ENCODE measurements around the gene WNT9B.
"Not testable (repeated sequence)": the region's sequence is repeated elsewhere in the genome, so short reads cannot be mapped to it uniquely, and the experiment has no call there.

The WNT9B gene

DNA sequence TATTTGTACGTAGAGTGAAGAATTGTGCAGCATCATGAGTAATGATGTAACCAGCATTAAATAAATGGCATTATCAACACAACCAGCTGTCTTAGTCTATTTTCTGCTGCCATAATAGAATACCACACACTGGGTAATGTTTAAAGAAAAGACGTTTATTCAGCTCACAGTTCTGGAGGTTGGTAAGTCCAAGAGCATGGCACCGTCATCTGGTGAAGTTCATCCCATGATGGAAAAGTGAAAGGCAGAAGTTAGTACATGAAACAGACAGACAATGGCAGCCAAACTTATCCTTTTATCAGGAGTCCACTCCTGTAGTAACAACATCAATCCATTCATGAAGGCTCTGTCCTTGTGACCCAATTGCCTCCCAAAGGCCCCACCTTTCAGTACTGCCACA, 65.2 kb downstream of the WNT9B start:
- no peak for DNase-seq

DNA sequence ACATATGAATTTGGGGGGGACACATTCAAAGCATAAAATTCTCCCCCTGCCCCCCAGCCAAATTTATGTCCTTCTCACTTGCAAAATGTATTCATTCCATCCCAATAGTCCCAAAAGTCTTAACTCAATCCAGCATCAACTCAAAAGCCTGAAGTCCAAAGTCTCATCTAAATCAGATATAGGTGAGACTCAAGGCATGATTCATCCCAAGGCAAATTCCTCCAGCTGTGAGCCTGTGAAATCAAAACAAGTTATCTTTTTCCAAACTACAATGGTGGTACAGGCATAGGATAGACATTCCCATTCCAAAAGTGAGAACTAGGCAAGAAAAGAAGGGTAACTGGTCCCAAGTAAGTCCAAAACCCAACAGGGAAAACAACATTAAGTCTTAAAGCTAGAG, 65.7 kb downstream of the WNT9B start:
- no peak for DNase-seq

DNA sequence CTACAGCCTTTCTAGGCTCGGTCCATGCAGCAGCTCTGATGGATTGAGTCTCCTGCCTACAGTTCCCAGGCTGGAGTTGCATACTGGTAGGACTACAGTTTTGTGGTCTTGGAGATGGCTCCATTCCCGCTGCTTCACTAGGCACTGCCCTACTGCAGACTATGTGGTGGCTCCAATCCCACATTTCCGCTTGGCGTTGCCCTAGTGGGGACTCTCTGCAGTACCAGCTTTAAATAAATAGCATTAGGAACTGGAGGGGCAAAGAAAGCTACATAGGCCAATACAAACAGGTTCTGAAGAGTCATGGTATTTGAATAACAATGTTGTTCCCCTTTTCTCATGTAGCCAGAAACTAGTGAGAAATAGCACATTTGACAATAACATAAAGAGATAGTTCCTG, 66.1 kb downstream of the WNT9B start:
- no peak for DNase-seq

DNA sequence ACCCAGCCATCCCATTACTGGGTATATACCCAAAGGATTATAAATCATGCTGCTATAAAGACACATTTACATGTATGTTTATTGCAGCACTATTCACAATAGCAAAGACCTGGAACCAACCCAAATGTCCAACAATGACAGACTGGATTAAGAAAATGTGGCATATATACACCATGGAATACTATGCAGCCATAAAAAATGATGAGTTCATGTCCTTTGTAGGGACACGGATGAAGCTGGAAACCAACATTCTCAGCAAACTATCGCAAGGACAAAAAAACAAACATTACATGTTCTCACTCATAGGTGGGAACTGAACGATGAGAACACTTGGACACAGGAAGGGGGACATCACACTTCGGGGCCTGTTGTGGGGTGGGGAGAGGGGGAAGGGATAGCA, 70.6 kb downstream of the WNT9B start:
- DNase-seq: not testable (repeated sequence)

DNA sequence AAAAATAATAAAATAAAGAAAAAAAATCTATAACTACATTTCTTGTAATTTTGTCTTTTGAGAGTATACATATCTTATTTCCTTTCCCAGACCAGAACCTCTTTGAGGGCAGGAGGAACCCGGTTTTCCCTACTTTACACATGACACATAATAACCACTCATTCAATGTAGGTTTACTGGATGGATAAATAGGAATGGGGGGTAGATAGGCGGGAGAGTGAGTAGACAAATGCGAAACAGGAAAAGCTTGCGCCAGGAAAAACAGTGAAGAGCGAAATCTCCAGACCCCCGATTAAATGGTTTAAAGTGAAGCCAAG, 71.1 kb downstream of the WNT9B start:
- DNase-seq: no peak

DNA sequence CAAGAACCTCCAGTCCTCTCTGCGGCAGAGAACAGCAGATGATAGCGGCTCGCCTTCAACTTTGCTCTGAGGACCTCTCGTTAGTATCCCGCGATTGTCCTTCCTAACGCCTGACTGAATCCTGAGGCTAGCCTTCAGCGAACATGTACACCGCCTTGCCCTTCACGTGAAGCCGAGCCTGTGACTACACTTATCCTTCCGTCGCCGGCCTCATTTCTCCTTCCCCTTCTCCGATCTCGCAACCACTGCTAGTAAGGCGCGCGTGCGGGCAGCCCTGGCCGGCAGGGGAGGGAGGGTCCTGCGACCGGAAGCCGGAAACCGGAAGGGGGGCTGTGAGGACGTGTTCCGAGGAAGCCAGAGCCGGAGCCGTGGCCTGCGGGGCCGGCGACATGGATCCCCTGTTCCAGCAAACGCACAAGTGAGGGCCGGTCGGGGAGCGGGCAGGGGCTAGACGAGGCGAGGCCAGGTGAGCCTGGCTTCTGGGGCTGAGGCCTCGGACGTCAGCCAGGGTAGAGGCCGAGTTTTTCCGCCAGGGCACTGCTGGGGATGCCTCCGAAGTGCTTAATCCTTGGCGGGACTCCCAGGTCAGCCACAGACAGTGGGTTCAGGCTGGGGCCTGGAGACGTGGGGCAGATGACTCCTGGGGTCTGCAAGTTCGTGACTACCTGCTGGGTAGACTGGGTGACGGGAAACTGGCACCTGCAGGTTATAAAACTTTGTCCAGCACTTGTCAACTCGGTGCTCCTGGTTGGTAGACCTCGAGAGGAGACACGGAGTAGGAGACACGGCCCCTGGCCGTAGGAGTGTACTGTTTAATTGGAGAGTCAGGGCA, 71.6 kb downstream of the WNT9B start, which contains the start of gene GOSR2:
GOSR2 (plus strand) TSS at position 357 of the 832 bp plus-strand sequence; CDS start at position 390, 33 bp downstream.
- DNase-seq: peak; percentile 97

DNA sequence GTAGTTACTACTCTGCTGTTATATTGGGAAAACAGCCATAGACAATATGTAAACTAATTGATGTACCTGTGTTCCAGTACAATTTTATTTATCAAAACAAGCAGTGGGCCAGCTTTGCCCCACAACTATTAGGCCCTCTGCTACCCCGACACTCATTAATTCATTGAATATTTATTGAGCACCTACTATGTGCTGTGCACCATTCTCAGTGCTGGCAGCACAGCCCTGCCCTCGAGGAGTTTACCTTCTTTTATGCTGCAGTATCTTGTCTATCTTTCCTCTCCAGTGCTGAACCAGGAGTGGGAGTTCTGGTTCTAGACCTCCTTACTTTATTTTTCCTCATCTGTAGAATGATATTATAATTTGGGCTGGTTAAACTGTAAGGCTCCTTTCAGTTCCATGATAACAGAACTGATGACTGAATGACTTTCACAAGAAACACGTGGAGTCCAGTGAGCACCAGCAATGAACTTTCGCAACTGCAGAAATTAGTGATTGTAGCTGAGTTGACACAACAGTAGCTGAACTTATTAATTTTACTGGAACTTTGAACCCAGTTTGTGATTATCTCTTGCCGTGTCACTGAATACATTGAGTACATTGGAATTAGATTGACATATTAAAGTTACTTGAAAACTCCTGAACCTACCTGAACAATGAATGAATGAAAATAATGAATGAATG, 73.9 kb downstream of the WNT9B start:
- no peak for DNase-seq

DNA sequence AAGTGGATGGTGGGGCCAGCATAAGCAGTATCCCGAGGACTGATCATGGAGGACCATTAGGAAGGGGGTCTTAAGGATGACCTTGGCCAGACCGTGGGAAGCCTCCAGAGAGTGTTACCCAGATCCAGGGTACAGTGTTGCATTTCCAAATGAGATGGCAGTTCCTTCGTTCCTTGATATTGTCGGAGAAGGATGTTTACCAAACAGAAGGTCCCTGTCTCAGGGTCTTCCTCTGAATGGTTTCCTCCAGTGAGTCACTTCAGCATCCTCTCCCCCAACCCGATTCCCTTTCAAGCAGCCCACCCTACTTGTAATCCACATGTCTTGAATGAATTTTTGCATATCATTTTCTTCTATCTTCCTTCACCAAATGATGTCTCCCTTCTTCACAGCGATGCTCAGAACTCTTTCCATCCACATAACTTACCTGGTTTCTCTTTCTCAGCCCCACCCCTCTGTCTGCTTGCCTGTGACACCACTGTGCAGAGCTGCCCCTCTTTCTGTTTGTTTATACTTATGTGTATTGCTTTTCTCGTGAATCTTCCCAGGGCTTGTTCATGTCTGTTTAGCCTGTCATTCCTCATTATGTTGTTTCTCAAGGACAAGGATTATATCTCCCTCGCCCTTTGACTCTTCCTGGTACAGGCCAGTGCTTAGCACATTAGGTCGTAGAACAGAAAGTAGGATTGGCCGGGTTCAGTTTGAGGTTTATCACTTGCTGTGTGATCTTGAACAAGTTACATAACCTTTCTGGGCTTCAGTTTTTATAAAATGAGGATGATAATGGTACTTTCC, 77.3 kb downstream of the WNT9B start:
- peak; percentile 67 for DNase-seq

DNA sequence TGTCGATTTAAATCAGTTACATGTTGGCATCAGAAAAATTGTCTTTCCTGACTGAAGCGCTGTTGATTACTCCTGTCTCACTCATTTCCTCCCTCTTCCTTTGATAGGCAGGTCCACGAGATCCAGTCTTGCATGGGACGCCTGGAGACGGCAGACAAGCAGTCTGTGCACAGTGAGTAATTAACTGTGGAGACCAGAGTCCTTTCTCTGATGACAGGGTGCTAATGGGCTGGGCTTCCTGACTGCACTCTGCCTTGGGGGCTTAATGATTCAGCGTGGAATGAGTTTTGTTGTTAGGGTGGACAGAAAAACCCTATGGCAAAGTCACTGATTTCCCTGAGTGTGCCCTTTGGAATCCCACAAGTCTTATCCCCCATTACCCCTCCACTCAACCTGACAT, 78.0 kb downstream of the WNT9B start:
- peak; percentile 99 for DNase-seq

DNA sequence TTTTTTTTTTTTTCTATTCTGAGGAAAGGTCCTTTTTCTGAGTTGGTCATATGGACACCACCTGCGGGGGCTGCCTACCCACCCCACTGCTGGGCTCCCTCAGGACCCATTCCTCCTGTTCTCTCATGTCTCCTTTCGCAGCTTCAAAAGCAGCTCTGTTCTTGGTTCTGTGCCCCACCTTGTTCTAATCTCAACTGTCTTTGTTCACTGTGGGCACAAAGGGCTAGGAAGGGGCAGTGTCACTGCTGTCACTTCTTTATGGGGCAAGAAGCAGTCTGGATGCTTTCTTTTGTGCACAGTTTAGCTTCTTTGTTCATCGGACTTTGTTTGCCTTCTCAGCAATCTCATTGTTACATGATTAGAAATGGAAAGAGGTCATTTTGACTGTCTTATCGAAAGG, 78.7 kb downstream of the WNT9B start:
- DNase-seq: no peak

DNA sequence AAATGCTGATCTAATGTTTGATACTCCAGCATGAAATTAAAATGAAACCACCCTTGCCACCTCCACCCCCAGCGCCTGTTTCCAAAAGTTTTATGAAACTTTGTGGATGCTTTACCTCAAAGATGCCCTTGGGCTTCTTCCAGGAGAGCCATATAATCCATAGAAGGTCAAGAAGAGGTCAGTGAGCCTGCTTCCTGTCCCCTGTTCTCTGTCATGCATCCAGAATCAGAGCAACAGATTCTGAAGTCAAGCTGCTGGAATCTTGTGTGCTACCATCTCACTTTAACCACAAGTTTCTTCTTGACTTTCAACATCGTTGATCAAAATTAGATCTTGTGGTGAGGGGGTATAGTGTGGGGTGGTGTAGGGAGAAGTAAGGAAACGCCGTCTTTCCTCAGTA, 80.2 kb downstream of the WNT9B start:
- DNase-seq: peak; percentile 67

DNA sequence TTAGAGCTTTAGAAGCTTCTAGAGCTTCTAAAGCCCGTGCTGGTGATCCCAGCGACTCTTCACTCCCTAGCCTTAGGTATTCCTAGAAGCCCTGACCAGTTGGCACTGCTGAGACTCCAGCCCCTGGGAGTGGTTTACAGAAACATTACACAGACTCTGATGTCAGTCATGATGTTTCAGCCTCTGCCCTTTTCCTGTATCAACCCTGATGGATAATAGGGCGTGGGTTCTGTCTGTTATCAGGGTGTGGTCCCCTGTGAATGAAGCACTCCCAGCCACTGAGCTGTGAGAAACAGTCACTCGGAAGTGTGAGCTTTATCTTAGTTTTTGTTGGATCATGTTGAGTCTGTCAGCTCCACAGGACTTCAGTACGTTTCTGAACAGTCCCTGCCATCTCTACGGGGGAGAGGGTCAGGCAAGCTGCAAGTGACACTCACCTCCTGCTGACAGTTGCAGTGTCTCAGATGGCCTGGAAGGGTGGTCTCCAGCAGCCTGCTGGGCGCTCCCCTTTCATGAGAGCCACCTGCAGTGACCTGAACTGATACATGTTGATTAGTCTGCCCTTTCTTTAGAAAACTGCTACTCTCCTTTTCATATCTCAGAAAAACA, 84.4 kb downstream of the WNT9B start:
- DNase-seq: peak; percentile 48
